Measurements from ENCODE around the gene VIPR1. TPM values are rescaled to one million over a fixed set of nuclear protein-coding genes. Genes with fewer than 3 reads are reported as not detected.
A peak's percentile ranks its signal among the peaks of the same experiment; 100 is the strongest.

The VIPR1 gene
- total and polyA plus RNA-seq, 7 donors, result 2.6 to 50.6 (median 9.6) TPM

DNA sequence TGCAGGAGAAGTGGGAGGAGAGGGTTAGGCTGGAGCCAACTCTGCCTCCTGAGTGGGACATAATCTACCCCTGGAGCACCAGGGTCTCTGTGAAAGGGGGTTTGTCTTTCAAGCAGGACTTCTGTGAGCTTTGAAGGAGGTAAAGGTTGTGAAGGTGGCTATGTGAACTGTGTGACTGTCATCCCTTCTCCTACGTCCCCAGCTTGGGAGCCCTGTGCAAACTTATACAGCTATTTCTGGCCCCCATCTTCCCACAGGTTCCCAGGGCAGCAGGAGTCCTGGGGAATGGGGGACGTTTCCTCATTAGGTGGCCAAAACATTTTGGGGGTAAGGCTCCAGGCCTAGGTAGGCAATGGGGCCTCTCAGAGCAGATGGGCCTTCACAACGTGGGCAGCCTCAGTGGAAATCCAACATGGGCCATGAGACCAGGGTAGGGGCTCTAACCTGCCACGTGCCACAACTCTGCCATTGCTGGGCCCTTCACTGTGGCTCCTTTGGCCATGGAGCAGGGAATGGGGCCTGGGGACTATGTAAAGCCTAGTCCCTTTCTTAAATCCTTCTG is 3.5 kb downstream of the VIPR1 start:
- DNase-seq, result peak; percentile 48
- peaks cover 0 to 22% (median 19%) of the 10 kb centered on the region in 4 donors for H3K4me1 ChIP-seq
- intact Hi-C loops (cut with DNase I), result no loop called here

DNA sequence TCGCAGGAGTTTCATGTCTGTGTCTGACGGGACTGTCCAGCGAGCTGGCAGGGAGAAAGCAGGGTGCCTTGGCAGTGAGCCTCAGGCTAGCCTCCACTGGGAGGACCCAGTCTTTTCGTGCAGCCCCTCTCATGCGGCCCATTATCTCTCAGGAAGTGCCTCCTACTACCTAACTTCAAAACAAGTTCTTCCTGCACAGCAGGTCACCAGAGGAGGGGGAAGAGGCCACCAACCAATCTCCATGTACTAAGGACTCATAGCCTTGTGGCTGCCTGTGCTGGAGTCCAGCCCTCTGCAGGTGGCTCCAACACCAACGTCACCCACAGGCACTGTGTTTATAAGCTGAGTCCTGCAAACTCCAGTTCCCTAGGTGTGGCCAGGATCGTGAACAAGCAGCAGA is 4.8 kb downstream of the VIPR1 start:
- intact Hi-C loops (cut with DNase I), result no loop called here
- TF ChIP-seq CTCF (IDR thresholded peaks at IDR 0.05), result no peak
- peak in 1 of 2 donors; percentile 38 for TF ChIP-seq POLR2A (IDR thresholded peaks at IDR 0.05)
- no peak for TF ChIP-seq EP300 (IDR thresholded peaks at IDR 0.05)
- Histone ChIP-seq H3K4me1 (peaks cover 0 to 9% (median 6%) of the 10 kb centered on the region in 4 donors), H3K36me3 (no peaks in the 10 kb centered on the region), H3K9me3 (no peaks in the 10 kb centered on the region), H3K27ac (no peak overlapping the region), H3K4me3 (no peak overlapping the region), H3K27me3 (peaks cover 0 to 13% (median 13%) of the 10 kb centered on the region in 3 donors)
- DNase-seq, result peak; percentile 61
- 10 to 47% methylated on average over 7 of the region's 7 CpGs for WGBS, 2 donors

More for the DNA sequence above, 3.5 kb downstream of the VIPR1 start:
- Histone ChIP-seq H3K9me3 (no peaks in the 10 kb centered on the region), H3K36me3 (no peaks in the 10 kb centered on the region), H3K27me3 (peaks cover 8 to 26% (median 26%) of the 10 kb centered on the region in 3 donors), H3K27ac (no peak overlapping the region), H3K4me3 (no peak overlapping the region)
- TF ChIP-seq EP300 (IDR thresholded peaks at IDR 0.05) (no peak), CTCF (IDR thresholded peaks at IDR 0.05) (no peak), POLR2A (IDR thresholded peaks at IDR 0.05) (no peak), POLR2AphosphoS5 (IDR thresholded peaks at IDR 0.05) (no peak)
- WGBS, 2 donors, result 79 to 84% methylated on average over 4 of the region's 4 CpGs

DNA sequence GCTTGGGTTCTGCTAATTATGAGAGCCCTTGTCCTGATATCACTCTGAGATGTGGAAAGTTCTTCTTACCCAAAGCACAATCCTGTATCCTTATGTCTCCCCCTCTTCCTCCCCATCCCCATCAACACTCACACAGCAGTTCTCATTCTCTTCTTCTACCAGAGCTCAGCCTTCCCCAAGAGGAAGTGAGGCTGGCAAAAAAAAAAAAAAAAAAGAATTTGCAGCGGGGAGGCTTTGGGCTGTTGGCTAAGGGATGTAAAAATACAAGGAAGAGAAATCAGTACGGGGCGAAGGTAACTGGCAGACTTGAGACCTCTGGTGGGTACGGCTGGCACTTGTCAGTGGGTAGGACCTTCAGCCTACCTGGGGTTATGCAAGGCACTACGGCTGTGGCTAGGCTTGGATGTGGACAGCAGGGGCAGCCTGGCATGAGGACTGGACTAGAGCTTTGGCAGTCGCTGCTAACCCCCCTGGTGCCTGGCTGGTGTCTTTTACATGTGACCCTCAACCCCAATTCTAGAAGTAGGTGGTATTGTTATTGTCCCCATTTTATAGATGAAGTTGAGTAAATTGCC is 5.4 kb downstream of the VIPR1 start:
- intact Hi-C loops (cut with DNase I), result no loop called here
- Histone ChIP-seq H3K4me1 (peaks cover 0 to 3% (median under 1%) of the 10 kb centered on the region in 4 donors), H3K4me3 (no peak overlapping the region), H3K9me3 (no peaks in the 10 kb centered on the region), H3K27me3 (peaks cover 0 to 7% (median 7%) of the 10 kb centered on the region in 3 donors), H3K27ac (peak overlapping the region in 1 of 4 donors; percentile 12), H3K36me3 (no peaks in the 10 kb centered on the region)
- TF ChIP-seq CTCF (IDR thresholded peaks at IDR 0.05) (no peak), POLR2AphosphoS5 (IDR thresholded peaks at IDR 0.05) (no peak), POLR2A (IDR thresholded peaks at IDR 0.05) (no peak), EP300 (IDR thresholded peaks at IDR 0.05) (no peak)
- peak; percentile 29 for DNase-seq
- WGBS, 2 donors, result 11 to 41% methylated on average over 6 of the region's 6 CpGs

DNA sequence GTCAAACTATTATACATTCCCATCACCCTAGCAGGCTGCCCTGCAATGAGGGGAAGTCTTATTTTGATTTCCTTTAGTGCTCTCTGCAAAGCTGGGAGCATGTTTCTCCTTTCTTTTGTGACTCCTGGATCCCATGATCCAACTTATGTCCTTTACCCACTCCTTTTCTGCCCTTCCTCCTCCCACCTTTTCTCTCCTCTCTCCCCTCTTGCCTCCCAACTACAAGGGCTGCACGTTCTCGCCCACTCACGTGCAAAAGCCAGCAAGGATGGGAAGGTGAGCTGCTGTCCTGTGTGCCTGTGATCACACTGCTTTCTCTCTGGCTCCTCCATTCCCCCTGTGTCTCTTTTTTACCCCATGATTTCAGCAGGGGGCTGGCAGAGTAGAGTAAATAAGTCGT is 6.1 kb downstream of the VIPR1 start:
- 62 to 78% methylated on average over 4 of the region's 4 CpGs for whole genome bisulfite sequencing, 2 donors
- Histone ChIP-seq H3K9me3 (no peaks in the 10 kb centered on the region), H3K36me3 (no peaks in the 10 kb centered on the region), H3K27me3 (no peaks in the 10 kb centered on the region), H3K4me1 (no peaks in the 10 kb centered on the region), H3K4me3 (no peak overlapping the region), H3K27ac (no peak overlapping the region)
- DNase-seq, result no peak
- intact Hi-C loops (cut with DNase I), result no loop called here
- no peak for TF ChIP-seq POLR2A (IDR thresholded peaks at IDR 0.05)
- no peak for TF ChIP-seq EP300 (IDR thresholded peaks at IDR 0.05)
- TF ChIP-seq CTCF (IDR thresholded peaks at IDR 0.05), result no peak
- TF ChIP-seq POLR2AphosphoS5 (IDR thresholded peaks at IDR 0.05), result no peak

Measured in sigmoid colon (tissue), 7 donors.